OCI-LY3 (cell line): ENCODE measurements around the gene COG5.

Experiments
- EZH2phosphoT487 ChIP-seq: fragments of 200-600 bp; shearing (Covaris generic); IDR thresholded peaks from 2 replicates; pipeline ENCODE4 v1.6.1; 2018; ENCODE audit warnings: antibody characterized with exemption, mixed run types, low read depth
- TF ChIP-seq, protein P1 (sequence below): fragments of 200-600, 300-600 bp; sonication (generic); IDR thresholded peaks from 2 replicates; pipeline ENCODE4 v1.5.1; 2014; ENCODE audit warnings: antibody characterized with exemption, low read length, low read depth

DNA sequence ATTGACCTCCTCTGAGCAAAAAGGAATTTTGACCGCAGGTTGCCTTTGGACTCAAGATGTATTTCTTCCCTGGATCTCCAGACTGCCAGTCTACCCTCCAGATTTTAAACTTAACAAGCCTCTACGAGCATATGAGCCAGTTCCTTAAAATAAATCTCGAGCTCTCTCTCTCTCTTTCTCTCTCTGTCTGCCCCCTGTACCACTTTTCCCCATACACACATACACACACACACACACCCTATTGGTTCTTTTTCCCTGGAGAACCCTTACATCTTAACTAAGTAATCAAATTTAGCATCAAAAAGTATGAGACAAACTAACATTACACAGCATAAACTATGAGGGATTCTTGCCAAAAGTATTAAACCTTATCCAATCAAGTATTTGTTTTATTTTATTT is 27.7 kb upstream of the COG5 start:
- TF ChIP-seq, protein P1, sequence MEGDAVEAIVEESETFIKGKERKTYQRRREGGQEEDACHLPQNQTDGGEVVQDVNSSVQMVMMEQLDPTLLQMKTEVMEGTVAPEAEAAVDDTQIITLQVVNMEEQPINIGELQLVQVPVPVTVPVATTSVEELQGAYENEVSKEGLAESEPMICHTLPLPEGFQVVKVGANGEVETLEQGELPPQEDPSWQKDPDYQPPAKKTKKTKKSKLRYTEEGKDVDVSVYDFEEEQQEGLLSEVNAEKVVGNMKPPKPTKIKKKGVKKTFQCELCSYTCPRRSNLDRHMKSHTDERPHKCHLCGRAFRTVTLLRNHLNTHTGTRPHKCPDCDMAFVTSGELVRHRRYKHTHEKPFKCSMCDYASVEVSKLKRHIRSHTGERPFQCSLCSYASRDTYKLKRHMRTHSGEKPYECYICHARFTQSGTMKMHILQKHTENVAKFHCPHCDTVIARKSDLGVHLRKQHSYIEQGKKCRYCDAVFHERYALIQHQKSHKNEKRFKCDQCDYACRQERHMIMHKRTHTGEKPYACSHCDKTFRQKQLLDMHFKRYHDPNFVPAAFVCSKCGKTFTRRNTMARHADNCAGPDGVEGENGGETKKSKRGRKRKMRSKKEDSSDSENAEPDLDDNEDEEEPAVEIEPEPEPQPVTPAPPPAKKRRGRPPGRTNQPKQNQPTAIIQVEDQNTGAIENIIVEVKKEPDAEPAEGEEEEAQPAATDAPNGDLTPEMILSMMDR: no peak
- no peak for TF ChIP-seq EZH2phosphoT487
